Astrocyte of the hippocampus (primary cell): ENCODE data around the gene EMP2.
A peak's percentile ranks its signal among the peaks of the same experiment; 100 is the strongest.

ENCODE experiments used
- DNase-seq: peaks from one replicate; pipeline ENCODE4 v3.0.0; 2011; ENCODE audit warnings: low read depth, low spot score

The EMP2 gene

GRCh38 chr16:10610499-10611184, 30.2 kb upstream of the EMP2 start:
- no peak for DNase-seq

GRCh38 chr16:10609402-10609774, 29.0 kb upstream of the EMP2 start:
- DNase-seq, result peak; percentile 77

GRCh38 chr16:10608687-10609401, 28.4 kb upstream of the EMP2 start:
- DNase-seq, result no peak

- DNase-seq, result no peak
These were observed 26.8 kb upstream of the EMP2 start for GRCh38 chr16:10607157-10607556.

GRCh38 chr16:10606607-10607006, 26.2 kb upstream of the EMP2 start:
- no peak for DNase-seq

GRCh38 chr16:10605636-10606035, 25.2 kb upstream of the EMP2 start:
- DNase-seq, result no peak

- DNase-seq, result no peak
These were observed 21.3 kb upstream of the EMP2 start for GRCh38 chr16:10601444-10602408.

- DNase-seq, result no peak
These were observed 20.5 kb upstream of the EMP2 start for GRCh38 chr16:10600782-10601443.

- DNase-seq, result no peak
These were observed 19.2 kb upstream of the EMP2 start for GRCh38 chr16:10599626-10600025.

GRCh38 chr16:10598157-10598556, 17.8 kb upstream of the EMP2 start:
- no peak for DNase-seq

- no peak for DNase-seq
These were observed 16.8 kb upstream of the EMP2 start for GRCh38 chr16:10597187-10597601.

GRCh38 chr16:10594312-10594950, 14.0 kb upstream of the EMP2 start:
- DNase-seq, result no peak

GRCh38 chr16:10592611-10593010, 12.2 kb upstream of the EMP2 start:
- no peak for DNase-seq

- DNase-seq, result no peak
These were observed 9.9 kb upstream of the EMP2 start for GRCh38 chr16:10590342-10590741.

GRCh38 chr16:10589109-10589508, 8.7 kb upstream of the EMP2 start:
- no peak for DNase-seq

- no peak for DNase-seq
These were observed 7.2 kb upstream of the EMP2 start for GRCh38 chr16:10587622-10588021.

- peak; percentile 47 for DNase-seq
These were observed 4.6 kb upstream of the EMP2 start for GRCh38 chr16:10584981-10585438.

- DNase-seq, result no peak
These were observed 2.9 kb upstream of the EMP2 start for GRCh38 chr16:10583269-10583668.

- no peak for DNase-seq
These were observed 1.1 kb upstream of the EMP2 start for GRCh38 chr16:10581507-10581906.

- no peak for DNase-seq
These were observed 467 bp upstream of the EMP2 start for GRCh38 chr16:10580883-10581247.

- no peak for DNase-seq
These were observed 828 bp downstream of the EMP2 start for GRCh38 chr16:10579575-10579964.
